Loucy (cell line): ENCODE data around the gene CFAP54.

ENCODE experiments used
- EZH2phosphoT487 ChIP-seq: fragments of 200-600 bp; IDR thresholded peaks from 2 replicates; pipeline ENCODE4 v1.6.1; 2018; ENCODE audit warnings: antibody characterized with exemption, mild to moderate bottlenecking, moderate library complexity, borderline replicate concordance
- TF ChIP-seq, protein P1 (sequence below): fragments of 200-600 bp; sonication (generic); conservative IDR thresholded peaks from 2 replicates; pipeline ENCODE4 v1.5.1; 2014; ENCODE audit warnings: mild to moderate bottlenecking, antibody characterized with exemption, low read length

DNA sequence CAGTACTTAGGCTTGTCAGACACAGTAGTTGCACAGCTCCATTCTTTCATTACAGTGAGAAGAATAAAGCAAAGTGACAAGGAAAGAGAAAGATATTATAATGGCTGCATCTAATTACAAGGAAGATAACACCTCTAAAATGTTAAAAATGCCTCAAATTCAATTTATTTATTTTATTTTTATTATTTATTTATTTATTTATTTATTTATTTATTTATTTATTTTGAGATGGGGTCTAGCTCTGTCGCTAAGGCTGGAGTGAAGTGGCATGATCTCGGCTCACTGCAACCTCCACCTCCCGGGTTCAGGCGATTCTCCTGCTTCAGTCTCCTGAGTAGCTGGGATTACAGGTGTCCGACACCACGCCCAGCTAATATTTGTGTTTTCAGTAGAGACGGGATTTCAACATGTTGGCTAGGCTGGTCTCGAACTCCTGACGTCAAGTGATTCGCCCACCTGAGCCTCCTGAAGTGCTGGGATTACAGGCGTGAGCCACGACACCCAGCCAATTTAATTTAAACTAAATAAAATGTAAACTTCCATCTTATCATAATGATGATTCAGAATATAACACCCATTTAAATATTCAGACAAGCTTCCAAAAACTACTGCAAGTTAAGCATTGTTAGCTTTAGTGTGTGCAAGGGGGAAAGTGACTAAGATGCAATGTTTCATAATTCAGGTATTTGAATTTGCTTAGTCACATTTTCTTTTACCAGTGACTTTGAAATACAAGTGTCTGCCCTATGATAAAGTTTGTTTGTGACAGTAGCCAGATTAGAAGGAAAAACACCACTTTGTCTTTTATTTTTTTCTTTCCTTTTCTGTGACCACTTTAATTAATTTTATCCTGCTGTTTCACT, 2.4 kb upstream of the CFAP54 start:
- TF ChIP-seq, protein P1, sequence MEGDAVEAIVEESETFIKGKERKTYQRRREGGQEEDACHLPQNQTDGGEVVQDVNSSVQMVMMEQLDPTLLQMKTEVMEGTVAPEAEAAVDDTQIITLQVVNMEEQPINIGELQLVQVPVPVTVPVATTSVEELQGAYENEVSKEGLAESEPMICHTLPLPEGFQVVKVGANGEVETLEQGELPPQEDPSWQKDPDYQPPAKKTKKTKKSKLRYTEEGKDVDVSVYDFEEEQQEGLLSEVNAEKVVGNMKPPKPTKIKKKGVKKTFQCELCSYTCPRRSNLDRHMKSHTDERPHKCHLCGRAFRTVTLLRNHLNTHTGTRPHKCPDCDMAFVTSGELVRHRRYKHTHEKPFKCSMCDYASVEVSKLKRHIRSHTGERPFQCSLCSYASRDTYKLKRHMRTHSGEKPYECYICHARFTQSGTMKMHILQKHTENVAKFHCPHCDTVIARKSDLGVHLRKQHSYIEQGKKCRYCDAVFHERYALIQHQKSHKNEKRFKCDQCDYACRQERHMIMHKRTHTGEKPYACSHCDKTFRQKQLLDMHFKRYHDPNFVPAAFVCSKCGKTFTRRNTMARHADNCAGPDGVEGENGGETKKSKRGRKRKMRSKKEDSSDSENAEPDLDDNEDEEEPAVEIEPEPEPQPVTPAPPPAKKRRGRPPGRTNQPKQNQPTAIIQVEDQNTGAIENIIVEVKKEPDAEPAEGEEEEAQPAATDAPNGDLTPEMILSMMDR, result no peak
- TF ChIP-seq EZH2phosphoT487, result no peak
